ES-I3 (cell line): ENCODE data around the gene AASS.
"Not testable (repeated sequence)": the region's sequence is repeated elsewhere in the genome, so short reads cannot be mapped to it uniquely, and the experiment has no call there.

ENCODE experiments used
- H3K36me3 ChIP-seq: 2 replicates; pipeline ENCODE4 v1.6.1; 2013; ENCODE audit warnings: mild to moderate bottlenecking, low read length, control low read depth, moderate library complexity; ENCODE audit not compliant: insufficient read depth
- H3K4me1 ChIP-seq: 2 replicates; pipeline ENCODE4 v1.6.1; 2013; ENCODE audit warnings: mild to moderate bottlenecking, control low read depth, low read length; ENCODE audit not compliant: insufficient read depth
- H3K9ac ChIP-seq: 2 replicates; pipeline ENCODE4 v1.6.1; 2013; ENCODE audit warnings: low read depth, mild to moderate bottlenecking, low read length, moderate library complexity
- H3K9me3 ChIP-seq: 2 replicates; pipeline ENCODE4 v1.6.1; 2013; ENCODE audit warnings: mild to moderate bottlenecking, low read length, moderate library complexity; ENCODE audit not compliant: control insufficient read depth, insufficient read depth

Gene AASS

DNA sequence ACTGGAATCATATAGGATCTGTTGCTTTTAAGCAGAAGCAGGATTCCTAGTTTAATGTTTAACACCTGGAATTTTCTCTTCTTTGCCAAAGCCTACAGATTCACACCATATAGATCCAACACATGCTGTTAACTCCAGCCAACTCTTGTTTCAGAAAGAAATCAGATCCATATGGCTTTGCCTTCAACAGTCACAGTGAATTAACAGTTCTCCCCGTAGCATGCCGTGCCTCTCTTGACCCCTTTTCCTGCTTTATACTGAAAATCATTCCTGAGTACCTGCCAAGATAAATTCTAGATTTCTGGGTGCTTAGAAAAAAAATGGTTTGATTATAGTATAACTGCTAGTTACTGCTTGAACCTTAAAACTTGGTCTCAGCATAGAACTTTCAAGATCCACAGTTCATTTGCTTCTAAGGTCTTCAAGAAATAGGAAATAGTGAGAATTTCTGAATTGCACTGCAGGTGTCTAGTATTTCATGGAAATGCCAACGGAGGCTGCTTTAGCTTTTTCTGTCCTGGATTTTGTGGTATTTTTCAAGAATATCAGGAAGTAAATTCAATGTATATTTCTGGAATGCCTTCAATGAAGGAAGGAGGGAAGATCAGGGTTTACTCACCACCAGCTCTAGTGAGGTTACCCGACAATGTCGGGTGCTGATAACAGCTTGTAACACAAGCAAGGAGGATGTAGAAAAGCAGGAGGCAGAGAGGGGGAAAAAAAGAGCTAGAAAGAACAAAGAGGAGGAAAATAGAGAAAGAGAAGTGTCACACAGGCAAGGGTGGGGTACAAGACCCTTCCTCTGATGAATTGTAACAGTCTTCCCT lies 6.6 kb downstream of the AASS start:
- H3K9me3 ChIP-seq, result no peaks in the 10 kb centered on the region
- peaks cover 36% of the 10 kb centered on the region for H3K4me1 ChIP-seq
- H3K9ac ChIP-seq, result no peak overlapping the region
- H3K36me3 ChIP-seq, result no peaks in the 10 kb centered on the region

- Histone ChIP-seq H3K9ac (no peak overlapping the region), H3K36me3 (no peaks in the 10 kb centered on the region), H3K9me3 (no peaks in the 10 kb centered on the region), H3K4me1 (peaks cover 37% of the 10 kb centered on the region)
These were observed 7.3 kb downstream of the AASS start for GRCh38 chr7:122136639-122137245.

- Histone ChIP-seq H3K4me1 (peaks cover 37% of the 10 kb centered on the region), H3K36me3 (no peaks in the 10 kb centered on the region), H3K9me3 (no peaks in the 10 kb centered on the region), H3K9ac (no peak overlapping the region)
These were observed 8.0 kb downstream of the AASS start for GRCh38 chr7:122136078-122136477.

DNA sequence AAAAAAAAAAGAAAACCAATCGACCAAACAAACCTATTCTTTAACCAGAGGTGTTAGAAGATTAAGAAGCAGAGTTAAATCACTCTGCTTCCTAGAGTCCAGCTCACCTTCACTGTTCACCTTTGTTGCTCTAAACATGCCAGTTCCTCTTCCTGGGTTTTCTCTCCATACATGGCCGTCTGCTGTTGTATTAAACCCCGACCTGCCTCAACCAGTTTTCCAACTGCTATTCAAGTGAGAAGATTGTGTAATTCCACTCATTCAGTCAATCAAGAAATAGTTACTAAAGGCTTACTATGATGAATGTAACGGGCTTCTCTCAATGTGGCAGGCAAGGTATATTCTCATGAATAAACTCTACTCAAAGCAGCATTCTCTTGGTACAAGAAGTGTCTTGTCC lies 8.8 kb downstream of the AASS start:
- H3K9me3 ChIP-seq, result no peaks in the 10 kb centered on the region
- no peaks in the 10 kb centered on the region for H3K36me3 ChIP-seq
- peaks cover 37% of the 10 kb centered on the region for H3K4me1 ChIP-seq
- no peak overlapping the region for H3K9ac ChIP-seq

GRCh38 chr7:122134793-122135192 lies 9.3 kb downstream of the AASS start:
- not testable (repeated sequence) for H3K9me3 ChIP-seq, H3K36me3 ChIP-seq, H3K9ac ChIP-seq
- H3K4me1 ChIP-seq, result peaks cover 35% of the 10 kb centered on the region

- H3K4me1 ChIP-seq, result peaks cover 24% of the 10 kb centered on the region
- H3K9me3 ChIP-seq, result no peaks in the 10 kb centered on the region
- no peaks in the 10 kb centered on the region for H3K36me3 ChIP-seq
- H3K9ac ChIP-seq, result no peak overlapping the region
These were observed 10.6 kb downstream of the AASS start for GRCh38 chr7:122133477-122133876.

DNA sequence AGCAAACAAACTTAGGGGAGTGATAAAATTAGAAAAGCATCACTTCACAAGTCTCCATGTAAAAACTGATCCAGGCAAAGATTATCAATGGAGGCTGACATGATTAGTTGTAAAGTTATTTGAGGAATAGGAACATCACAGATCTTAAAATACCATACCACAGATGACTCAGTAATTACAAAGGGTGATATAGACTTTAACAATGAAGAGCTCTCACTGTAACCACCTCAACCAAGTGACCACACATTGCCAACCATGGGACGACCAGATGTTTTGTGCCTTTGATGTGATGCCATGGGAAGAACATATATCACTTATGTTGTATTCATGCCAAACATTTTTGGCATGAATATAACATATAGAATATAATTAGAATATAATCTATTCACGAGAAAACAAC lies 11.7 kb downstream of the AASS start:
- Histone ChIP-seq H3K4me1 (peaks cover 13% of the 10 kb centered on the region), H3K9ac (no peak overlapping the region), H3K9me3 (no peaks in the 10 kb centered on the region), H3K36me3 (peaks cover 4% of the 10 kb centered on the region; the same call in 1 of the 2 replicates)

- H3K9me3 ChIP-seq, result no peaks in the 10 kb centered on the region
- peaks cover 25% of the 10 kb centered on the region for H3K36me3 ChIP-seq
- no peaks in the 10 kb centered on the region for H3K4me1 ChIP-seq
- H3K9ac ChIP-seq, result no peak overlapping the region
These were observed 20.3 kb downstream of the AASS start for GRCh38 chr7:122123746-122124145.

DNA sequence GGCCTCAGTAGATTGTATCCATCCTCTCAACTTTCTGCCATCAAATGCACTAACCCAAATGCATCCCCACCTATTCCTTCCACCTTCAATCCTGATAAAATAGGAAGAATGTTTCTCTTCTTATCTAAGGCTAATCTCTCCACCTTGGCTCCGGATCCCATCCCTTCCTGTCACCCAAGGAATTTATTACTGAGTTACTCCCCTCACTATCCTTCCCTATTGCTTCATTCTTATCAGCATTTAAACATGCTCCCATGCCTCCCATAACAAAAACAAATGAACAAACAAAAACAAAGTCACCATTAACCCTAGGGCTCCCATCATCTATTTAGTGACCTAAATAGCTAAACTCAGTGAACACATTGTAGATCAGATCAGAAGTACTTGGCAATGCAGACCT lies 25.3 kb downstream of the AASS start:
- peaks cover 28% of the 10 kb centered on the region for H3K36me3 ChIP-seq
- no peak overlapping the region for H3K9ac ChIP-seq
- H3K4me1 ChIP-seq, result no peaks in the 10 kb centered on the region
- H3K9me3 ChIP-seq, result no peaks in the 10 kb centered on the region

DNA sequence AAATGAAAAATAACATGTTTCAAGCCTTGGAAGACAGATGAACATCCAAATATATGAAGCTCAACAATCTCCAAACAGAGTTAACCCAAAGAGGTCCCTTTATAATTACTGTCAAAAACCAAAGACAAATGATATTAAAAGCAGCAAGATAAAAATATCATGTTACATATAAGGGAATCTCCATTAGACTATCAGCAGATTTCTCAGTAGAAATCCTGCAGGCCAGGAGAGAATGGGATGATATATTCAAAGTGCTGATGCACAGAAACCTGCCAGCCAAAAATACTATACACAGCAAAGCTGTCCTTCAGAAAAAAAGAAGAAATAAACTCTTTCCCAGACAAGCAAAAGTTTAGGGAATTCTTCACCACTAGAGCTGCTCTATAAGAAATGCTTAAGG lies 41.0 kb downstream of the AASS start:
- H3K36me3 ChIP-seq, result peaks cover 16% of the 10 kb centered on the region
- H3K4me1 ChIP-seq, result 0 out of 2 replicates have a peak, but pooled peaks cover 2% of the 10 kb centered on the region
- no peak overlapping the region for H3K9ac ChIP-seq
- no peaks in the 10 kb centered on the region; the same call in none of the 2 replicates for H3K9me3 ChIP-seq

DNA sequence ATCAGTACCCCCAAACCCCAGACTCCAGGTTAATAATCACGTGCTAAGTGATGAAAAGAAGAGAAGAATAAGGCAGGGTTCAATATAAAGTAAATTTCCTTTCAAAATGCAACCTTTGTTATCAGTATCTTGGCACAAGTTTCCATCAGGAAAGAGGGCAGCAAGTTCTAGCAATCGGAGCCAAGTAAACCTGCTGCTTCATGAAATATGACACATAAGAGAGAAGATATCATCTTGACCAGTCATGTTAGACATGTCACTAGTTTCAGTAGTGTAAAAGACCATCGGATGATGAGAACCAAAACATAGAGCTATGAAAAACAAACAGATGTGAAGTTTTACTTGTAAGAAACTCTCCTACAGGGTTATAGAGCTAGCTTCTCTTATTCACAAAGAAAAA lies 44.0 kb downstream of the AASS start:
- Histone ChIP-seq H3K9ac (no peak overlapping the region), H3K36me3 (peaks cover 20% of the 10 kb centered on the region), H3K9me3 (no peaks in the 10 kb centered on the region; the same call in 1 of the 2 replicates), H3K4me1 (0 out of 2 replicates have a peak, but pooled peaks cover 2% of the 10 kb centered on the region)

DNA sequence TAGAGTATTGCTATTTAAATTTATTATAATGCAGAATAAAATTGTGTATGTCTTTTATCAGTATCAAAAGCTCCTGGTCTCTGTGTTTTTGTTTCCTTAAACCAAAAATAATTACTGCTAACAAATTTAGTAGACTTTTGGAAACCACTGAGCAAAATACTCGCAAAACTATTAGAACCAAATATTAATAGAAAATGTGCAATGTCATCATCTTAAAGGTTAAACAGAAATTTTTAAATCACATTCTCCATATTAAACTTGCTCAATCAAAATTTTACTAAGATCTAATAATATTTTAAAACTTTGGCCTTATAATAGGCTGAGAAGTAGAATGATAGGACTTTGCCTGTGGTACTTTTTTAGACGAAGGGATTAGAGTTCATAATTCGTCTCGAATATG lies 48.4 kb downstream of the AASS start:
- Histone ChIP-seq H3K4me1 (peaks cover 4% of the 10 kb centered on the region; the same call in 1 of the 2 replicates), H3K9ac (no peak overlapping the region), H3K9me3 (no peaks in the 10 kb centered on the region), H3K36me3 (peaks cover 18% of the 10 kb centered on the region)

GRCh38 chr7:122094549-122094948 lies 49.5 kb downstream of the AASS start:
- H3K36me3 ChIP-seq, result peaks cover 23% of the 10 kb centered on the region
- no peak overlapping the region for H3K9ac ChIP-seq
- peaks cover 4% of the 10 kb centered on the region; the same call in 1 of the 2 replicates for H3K4me1 ChIP-seq
- no peaks in the 10 kb centered on the region for H3K9me3 ChIP-seq

GRCh38 chr7:122092964-122093797 lies 50.9 kb downstream of the AASS start:
- H3K9me3 ChIP-seq, result no peaks in the 10 kb centered on the region
- H3K4me1 ChIP-seq, result peaks cover 4% of the 10 kb centered on the region; the same call in 1 of the 2 replicates
- peaks cover 27% of the 10 kb centered on the region for H3K36me3 ChIP-seq
- no peak overlapping the region for H3K9ac ChIP-seq
